Measurements from ENCODE around the gene PPFIBP2.

PPFIBP2 gene

DNA sequence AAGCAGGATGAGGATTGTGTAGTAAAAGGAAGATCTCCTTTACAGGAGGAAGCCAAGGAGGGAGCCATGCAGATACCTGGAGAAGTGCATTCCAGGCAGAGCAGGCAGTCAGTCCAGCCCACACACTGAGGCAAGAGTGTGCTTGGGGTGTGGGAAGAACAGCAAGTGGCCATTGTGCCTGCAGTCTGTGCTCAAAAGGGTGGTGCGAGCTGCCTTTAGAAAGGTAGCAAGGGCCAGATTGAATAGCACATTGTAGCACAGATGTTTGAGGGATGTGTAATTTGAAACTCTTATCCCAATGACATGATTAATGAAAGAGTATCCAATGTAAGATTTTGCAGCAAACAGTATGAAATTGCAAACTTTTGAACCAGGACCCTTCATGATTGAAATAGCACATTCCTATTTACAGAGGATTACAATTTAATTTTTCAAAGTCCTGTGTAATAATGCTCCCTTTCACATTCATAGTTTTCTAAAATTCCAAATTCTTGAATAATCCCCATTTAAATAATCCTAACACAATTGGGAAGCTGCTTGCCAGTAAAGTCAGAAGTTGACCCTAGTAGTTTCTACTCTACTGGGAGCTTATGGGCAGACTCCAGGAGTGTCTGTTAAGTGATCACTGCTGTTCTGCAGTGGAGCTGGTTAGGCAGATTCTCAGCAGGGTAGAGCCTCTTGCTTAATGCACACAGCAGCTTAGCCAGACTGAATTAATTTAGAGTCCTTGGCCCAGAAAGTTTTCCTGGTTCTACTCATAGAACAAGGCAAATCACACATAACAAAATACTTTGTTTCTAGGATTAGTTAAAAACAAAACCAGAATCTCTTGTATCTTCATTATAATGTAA is 81.4 kb downstream of the PPFIBP2 start:
- ATAC-seq (replicated peaks; ENCODE audit: extremely low read depth, poor library complexity, severe bottlenecking) (no peak), DNase-seq (ENCODE audit: low spot score in 2 of 2) (no peak)
- Mint-ChIP-seq H3K4me1 (peaks cover 11% of the 10 kb centered on the region), H3K9me3 (no peaks in the 10 kb centered on the region), H3K27me3 (no peaks in the 10 kb centered on the region), H3K36me3 (ENCODE audit: insufficient read depth) (peaks cover 3% of the 10 kb centered on the region), H3K4me3 (no peak overlapping the region), H3K27ac (ENCODE audit: low read depth) (no peak overlapping the region)

DNA sequence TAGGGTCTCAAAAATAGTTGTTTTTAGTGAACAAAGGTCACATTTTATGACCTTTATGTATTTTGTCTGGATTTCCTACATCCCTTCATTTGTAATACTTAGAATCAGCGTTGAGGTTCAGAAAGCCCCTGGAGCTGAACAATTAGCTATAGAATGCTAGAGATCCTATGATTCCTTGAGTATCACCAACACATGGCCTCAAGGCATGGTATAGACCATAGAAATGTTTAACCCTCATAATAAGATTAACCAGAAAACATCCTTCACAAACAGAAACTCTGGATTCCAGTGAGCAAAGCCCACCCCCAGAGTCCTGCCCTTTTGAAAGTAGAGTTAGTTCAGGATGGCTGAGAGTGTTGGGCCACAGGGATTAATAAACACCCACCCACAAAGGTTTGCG is 82.2 kb downstream of the PPFIBP2 start:
- peaks cover 3% of the 10 kb centered on the region for H3K36me3 Mint-ChIP-seq (ENCODE audit: insufficient read depth)

DNA sequence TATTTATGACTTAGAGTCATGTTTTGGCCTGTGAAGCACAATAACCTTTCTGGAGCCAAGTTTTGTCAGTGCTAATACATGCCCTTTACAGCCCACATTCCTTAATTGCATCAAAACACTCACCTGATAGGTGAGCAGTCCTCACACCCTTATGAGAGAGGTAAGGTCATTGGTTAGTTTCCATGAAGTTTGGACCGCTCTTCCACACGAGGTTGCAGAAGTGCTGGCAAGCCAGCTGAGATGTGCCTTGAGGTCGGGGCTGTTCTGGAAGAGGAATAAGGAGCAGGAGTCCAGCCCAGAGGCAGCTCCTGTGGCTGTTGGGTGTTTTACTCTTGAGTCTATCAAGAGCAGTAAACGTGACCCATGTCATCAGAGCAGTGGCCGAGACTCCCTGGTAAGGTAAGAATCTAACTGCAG is 83.2 kb downstream of the PPFIBP2 start:
- no peaks in the 10 kb centered on the region for H3K9me3 Mint-ChIP-seq
- no peak overlapping the region for H3K27ac Mint-ChIP-seq (ENCODE audit: low read depth)
- H3K36me3 Mint-ChIP-seq (ENCODE audit: insufficient read depth) = peaks cover 3% of the 10 kb centered on the region
- H3K27me3 Mint-ChIP-seq = no peaks in the 10 kb centered on the region
- ATAC-seq (replicated peaks; ENCODE audit: extremely low read depth, poor library complexity, severe bottlenecking) = no peak
- DNase-seq (ENCODE audit: low spot score in 2 of 2) = no peak
- H3K4me1 Mint-ChIP-seq = peaks cover 10% of the 10 kb centered on the region
- H3K4me3 Mint-ChIP-seq = no peak overlapping the region

More for the DNA sequence above, 82.2 kb downstream of the PPFIBP2 start:
- DNase-seq (ENCODE audit: low spot score in 2 of 2) = no peak
- ATAC-seq (replicated peaks; ENCODE audit: extremely low read depth, poor library complexity, severe bottlenecking) = no peak
- no peak overlapping the region for H3K4me3 Mint-ChIP-seq
- H3K9me3 Mint-ChIP-seq = no peaks in the 10 kb centered on the region
- H3K27me3 Mint-ChIP-seq = no peaks in the 10 kb centered on the region
- H3K27ac Mint-ChIP-seq (ENCODE audit: low read depth) = no peak overlapping the region
- peaks cover 11% of the 10 kb centered on the region for H3K4me1 Mint-ChIP-seq

DNA sequence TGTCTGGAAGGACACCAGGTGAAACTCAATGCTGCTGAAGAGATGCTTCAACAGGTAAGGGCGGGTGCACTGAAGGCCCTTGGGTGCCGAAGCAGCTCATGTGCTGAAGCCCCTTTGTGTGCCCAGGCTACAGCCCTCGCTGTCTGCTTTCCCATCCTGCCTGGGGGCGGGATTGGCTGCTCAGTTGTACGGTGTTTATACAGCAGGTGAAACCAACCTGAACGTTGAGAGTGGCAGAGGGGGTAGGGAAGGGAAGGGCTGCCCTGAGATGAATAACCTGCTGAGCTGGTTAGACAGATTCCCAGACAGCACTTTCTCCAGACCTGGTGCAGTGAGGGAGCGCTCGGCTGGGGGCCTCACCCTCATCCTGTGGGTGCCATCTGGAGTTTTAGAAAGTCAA is 83.8 kb downstream of the PPFIBP2 start:
- Mint-ChIP-seq H3K36me3 (ENCODE audit: insufficient read depth) (peaks cover 3% of the 10 kb centered on the region), H3K4me3 (no peak overlapping the region), H3K4me1 (peaks cover 4% of the 10 kb centered on the region), H3K27ac (ENCODE audit: low read depth) (no peak overlapping the region), H3K9me3 (no peaks in the 10 kb centered on the region), H3K27me3 (no peaks in the 10 kb centered on the region)
- ATAC-seq (replicated peaks; ENCODE audit: extremely low read depth, poor library complexity, severe bottlenecking) (no peak), DNase-seq (ENCODE audit: low spot score in 2 of 2) (no peak)

DNA sequence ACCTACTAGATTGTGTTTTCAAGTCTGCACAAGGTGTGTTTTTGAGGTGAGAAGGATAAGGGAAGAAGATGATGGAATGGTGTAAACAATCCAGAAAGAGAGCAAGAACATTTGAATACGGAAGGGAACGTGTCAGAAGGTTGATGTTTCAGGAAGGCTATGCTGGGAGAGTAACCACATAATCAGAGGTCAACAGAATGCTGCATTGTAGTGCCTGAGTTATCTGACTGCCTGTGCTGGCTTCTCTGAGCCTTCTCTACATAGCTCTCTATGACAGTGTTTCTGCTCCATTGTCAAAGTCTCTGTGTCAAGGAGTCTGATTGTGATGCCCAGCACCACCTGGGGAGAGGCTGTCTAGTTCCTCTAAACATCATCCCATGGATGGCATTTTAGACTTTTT is 85.4 kb downstream of the PPFIBP2 start:
- no peaks in the 10 kb centered on the region for H3K4me1 Mint-ChIP-seq
- no peak overlapping the region for H3K27ac Mint-ChIP-seq (ENCODE audit: low read depth)
- no peak for ATAC-seq (replicated peaks; ENCODE audit: extremely low read depth, poor library complexity, severe bottlenecking)
- no peak overlapping the region for H3K4me3 Mint-ChIP-seq
- DNase-seq (ENCODE audit: low spot score in 2 of 2) = no peak
- H3K27me3 Mint-ChIP-seq = no peaks in the 10 kb centered on the region
- peaks cover 2% of the 10 kb centered on the region for H3K36me3 Mint-ChIP-seq (ENCODE audit: insufficient read depth)
- H3K9me3 Mint-ChIP-seq = no peaks in the 10 kb centered on the region

DNA sequence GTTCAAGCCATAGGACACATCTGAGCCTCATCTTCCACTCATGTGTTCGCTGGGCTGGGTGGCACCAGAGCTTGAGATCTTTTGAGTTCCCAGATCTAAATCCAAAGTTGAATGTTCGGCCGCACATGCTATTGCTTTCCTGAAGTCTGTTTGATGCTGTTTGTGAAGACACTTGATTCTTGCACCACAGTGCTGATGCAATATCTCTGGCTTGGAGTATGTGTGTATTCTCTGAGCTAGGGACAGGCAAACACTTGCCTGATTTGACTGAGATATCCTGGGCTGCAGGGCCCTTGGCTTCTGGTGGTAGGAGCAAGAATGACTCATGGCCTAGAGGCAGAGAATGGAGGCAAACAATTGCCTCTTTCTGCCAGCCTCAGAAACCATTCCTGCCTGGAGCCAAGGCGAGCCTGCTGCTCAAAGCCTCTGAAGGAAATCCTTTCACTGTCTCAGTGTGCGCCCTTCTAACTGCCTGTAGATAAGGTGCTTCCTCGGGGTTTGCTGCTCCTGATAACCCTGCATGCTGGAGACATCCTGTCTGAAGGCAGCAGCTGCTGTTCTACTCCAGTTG is 86.5 kb downstream of the PPFIBP2 start:
- DNase-seq (ENCODE audit: low spot score in 2 of 2) = no peak
- H3K9me3 Mint-ChIP-seq = no peaks in the 10 kb centered on the region
- no peak for ATAC-seq (replicated peaks; ENCODE audit: extremely low read depth, poor library complexity, severe bottlenecking)

DNA sequence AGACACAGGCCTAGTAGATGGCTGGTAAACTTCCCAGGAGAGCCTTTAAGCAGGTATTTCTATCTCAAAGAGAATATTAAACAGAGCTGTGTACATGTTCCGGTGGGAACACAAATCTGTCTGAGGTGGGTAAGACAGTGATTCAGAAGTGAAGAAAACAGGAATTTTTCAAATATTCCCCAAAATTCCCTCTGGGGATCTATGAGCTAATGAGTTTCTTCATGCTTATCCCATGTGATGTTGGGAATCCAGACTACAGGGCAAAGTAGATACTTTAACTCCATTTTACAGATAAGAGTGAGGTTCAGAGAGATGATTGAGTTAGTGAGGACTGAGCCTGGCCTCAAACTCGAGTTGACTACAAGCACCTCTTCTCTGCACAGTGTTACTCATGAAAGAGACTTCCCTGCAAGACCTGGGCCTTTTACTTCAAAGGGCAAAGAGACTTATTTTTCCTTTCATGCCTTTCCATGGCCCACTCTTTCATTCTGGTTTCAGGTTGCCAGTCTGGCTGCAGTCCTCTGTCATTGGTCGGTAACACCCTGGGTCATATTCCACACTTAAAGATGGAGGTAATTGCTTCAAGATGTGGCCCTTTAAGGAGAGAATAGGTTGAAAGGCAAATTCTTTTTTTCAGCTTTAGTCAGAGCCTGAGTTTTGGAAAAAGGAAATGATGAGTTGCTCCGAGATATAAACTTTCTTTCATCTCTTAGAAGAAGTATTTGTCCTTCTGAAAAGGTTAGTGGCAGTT is 89.4 kb downstream of the PPFIBP2 start:
- H3K4me1 Mint-ChIP-seq = no peaks in the 10 kb centered on the region
- no peaks in the 10 kb centered on the region for H3K9me3 Mint-ChIP-seq
- no peaks in the 10 kb centered on the region for H3K36me3 Mint-ChIP-seq (ENCODE audit: insufficient read depth)
- DNase-seq (ENCODE audit: low spot score in 2 of 2) (no peak), ATAC-seq (replicated peaks; ENCODE audit: extremely low read depth, poor library complexity, severe bottlenecking) (no peak)
- no peaks in the 10 kb centered on the region for H3K27me3 Mint-ChIP-seq
- no peak overlapping the region for H3K27ac Mint-ChIP-seq (ENCODE audit: low read depth)
- no peak overlapping the region for H3K4me3 Mint-ChIP-seq

More for the DNA sequence above, 86.5 kb downstream of the PPFIBP2 start:
- Mint-ChIP-seq H3K27me3 (no peaks in the 10 kb centered on the region), H3K4me1 (no peaks in the 10 kb centered on the region), H3K36me3 (ENCODE audit: insufficient read depth) (no peaks in the 10 kb centered on the region), H3K27ac (ENCODE audit: low read depth) (no peak overlapping the region), H3K4me3 (no peak overlapping the region)

DNA sequence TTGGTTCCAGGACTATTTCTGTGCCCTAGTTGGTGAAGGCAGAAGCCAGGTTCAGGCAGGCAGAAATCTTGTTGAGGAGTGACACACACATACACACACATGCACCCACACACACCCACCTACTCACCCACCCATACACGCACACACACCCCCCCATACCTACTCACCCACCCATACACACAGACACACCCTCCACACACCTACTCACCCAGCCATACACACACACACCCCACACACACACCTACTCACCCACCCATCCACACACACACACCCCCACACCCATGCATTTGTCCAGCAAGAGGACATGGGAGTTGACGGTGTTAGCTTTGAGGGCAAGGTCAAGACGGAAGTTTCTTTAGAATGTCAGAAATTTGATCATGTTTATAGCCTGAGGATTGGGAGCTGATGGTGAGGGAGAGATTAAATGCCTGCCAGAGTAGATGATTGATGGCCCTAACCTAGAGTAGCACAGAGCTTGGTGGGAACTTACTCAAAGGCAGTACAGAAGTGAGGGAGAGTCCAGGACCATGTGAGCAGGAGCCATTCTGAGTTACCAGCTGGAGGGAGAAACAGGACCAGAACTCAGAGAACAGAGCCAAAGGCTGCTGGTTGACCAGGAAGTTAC is 90.6 kb downstream of the PPFIBP2 start:
- DNase-seq (ENCODE audit: low spot score in 2 of 2) = no peak
- Mint-ChIP-seq H3K27ac (ENCODE audit: low read depth) (no peak overlapping the region), H3K27me3 (no peaks in the 10 kb centered on the region), H3K4me1 (no peaks in the 10 kb centered on the region), H3K36me3 (ENCODE audit: insufficient read depth) (no peaks in the 10 kb centered on the region), H3K9me3 (no peaks in the 10 kb centered on the region), H3K4me3 (no peak overlapping the region)
- no peak for ATAC-seq (replicated peaks; ENCODE audit: extremely low read depth, poor library complexity, severe bottlenecking)

DNA sequence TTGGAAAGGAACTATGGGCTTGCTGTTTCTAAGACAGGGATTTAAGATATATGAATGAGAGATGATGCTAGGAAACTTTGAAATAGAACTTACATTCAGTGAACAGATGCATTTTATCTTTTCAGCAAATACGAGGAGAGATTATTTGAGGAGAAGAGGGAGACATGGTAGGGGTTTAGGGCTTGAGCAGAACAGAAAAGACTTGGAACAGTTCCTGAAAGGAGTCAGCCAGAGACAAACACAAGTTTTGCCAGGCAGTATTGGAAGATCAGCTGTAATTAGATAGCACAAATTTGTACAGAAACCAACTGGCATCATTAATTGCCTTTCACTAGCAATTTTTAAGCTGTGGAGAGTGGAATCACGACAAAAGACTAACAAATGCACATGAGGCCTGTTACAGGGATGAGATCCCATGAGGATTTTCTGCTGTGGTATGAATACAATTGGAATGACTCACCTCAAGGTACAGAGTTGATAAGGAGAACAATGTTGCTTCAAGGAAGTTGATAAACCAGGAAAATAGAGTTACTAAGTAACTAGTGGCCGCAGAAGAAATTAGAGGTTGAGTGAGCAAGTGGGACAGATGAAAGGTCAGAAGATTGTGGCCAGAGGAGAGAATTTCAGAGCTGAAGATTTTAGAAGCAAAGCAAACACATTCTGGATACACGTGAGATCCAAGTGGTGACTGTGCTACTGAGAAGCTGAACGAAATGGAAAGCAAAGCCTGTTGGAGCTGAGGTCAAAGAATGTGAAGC is 91.6 kb downstream of the PPFIBP2 start:
- ATAC-seq (replicated peaks; ENCODE audit: extremely low read depth, poor library complexity, severe bottlenecking) (no peak), DNase-seq (ENCODE audit: low spot score in 2 of 2) (no peak)
- Mint-ChIP-seq H3K27me3 (no peaks in the 10 kb centered on the region), H3K4me1 (no peaks in the 10 kb centered on the region), H3K4me3 (no peak overlapping the region), H3K27ac (ENCODE audit: low read depth) (no peak overlapping the region), H3K9me3 (no peaks in the 10 kb centered on the region), H3K36me3 (ENCODE audit: insufficient read depth) (peaks cover 2% of the 10 kb centered on the region)

DNA sequence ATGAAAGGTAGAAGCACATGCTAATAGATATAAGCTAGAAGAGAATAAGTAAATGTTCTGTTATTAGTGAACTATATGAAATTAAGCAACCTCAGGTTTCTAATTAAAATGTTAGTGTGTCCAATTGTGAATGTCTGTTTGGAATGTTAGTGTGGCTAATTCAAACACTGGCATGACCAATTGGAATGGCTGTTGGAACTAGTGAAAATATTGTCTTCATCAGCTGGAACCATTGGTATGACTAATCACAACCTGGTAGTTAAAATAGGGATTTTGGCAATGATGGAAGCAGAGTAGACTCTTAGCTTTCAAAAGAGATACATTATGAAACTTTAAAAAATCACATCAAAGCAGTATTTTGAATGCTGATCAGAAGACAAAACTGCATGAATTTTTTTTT is 92.7 kb downstream of the PPFIBP2 start:
- H3K9me3 Mint-ChIP-seq = no peaks in the 10 kb centered on the region
- H3K36me3 Mint-ChIP-seq (ENCODE audit: insufficient read depth) = peaks cover 2% of the 10 kb centered on the region
- H3K27me3 Mint-ChIP-seq = no peaks in the 10 kb centered on the region
- ATAC-seq (replicated peaks; ENCODE audit: extremely low read depth, poor library complexity, severe bottlenecking) (no peak), DNase-seq (ENCODE audit: low spot score in 2 of 2) (no peak)
- H3K27ac Mint-ChIP-seq (ENCODE audit: low read depth) = no peak overlapping the region
- no peak overlapping the region for H3K4me3 Mint-ChIP-seq
- H3K4me1 Mint-ChIP-seq = no peaks in the 10 kb centered on the region

DNA sequence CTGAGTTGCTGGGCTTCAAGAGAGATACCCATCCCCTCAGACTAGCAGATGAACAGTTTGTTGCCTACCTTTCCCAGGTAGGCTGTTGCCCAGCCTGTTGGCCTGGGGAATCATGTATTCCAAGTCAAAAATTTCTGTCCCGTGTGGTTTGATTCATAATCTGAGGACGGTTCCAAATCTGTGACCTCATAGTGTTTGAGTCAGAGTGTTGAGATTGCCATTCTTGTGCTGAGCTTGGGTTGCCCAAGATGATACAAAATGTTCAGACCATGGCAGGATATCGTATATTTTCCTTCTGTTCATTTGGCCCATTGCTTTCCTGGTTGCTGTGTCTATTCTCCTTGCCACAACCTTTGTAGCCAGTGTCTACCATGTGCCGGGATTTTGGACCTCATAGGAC is 95.2 kb downstream of the PPFIBP2 start:
- no peaks in the 10 kb centered on the region for H3K9me3 Mint-ChIP-seq
- H3K27me3 Mint-ChIP-seq = no peaks in the 10 kb centered on the region
- no peak for DNase-seq (ENCODE audit: low spot score in 2 of 2)
- H3K4me1 Mint-ChIP-seq = no peaks in the 10 kb centered on the region
- no peak overlapping the region for H3K27ac Mint-ChIP-seq (ENCODE audit: low read depth)
- H3K36me3 Mint-ChIP-seq (ENCODE audit: insufficient read depth) = peaks cover 2% of the 10 kb centered on the region
- ATAC-seq (replicated peaks; ENCODE audit: extremely low read depth, poor library complexity, severe bottlenecking) = no peak
- no peak overlapping the region for H3K4me3 Mint-ChIP-seq

DNA sequence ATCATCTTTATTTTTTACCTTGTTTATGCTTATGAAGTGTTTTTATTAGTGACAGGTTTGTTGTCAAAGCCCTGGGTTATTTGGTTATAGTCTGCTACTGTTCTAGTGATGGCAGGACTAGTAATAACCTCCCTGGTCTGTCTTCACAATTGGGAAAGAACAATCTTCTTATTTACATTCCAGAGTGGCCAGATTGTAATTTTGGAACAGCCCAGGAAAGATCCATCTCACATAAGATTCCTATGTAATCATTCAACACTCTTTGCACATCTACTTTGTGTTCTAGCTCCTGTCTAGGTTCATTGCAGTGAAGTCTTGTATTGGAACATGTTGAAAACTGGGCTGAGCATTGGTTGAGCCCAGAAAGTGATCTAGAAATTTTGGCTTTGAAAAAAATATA is 95.7 kb downstream of the PPFIBP2 start:
- H3K36me3 Mint-ChIP-seq (ENCODE audit: insufficient read depth) = peaks cover 2% of the 10 kb centered on the region
- no peaks in the 10 kb centered on the region for H3K4me1 Mint-ChIP-seq
- ATAC-seq (replicated peaks; ENCODE audit: extremely low read depth, poor library complexity, severe bottlenecking) (no peak), DNase-seq (ENCODE audit: low spot score in 2 of 2) (no peak)
- no peaks in the 10 kb centered on the region for H3K9me3 Mint-ChIP-seq
- H3K27me3 Mint-ChIP-seq = no peaks in the 10 kb centered on the region
- H3K4me3 Mint-ChIP-seq = no peak overlapping the region
- no peak overlapping the region for H3K27ac Mint-ChIP-seq (ENCODE audit: low read depth)
